Measurements from ENCODE around the gene NOA1.

The NOA1 gene

GRCh38 chr4:56978750-56979303 is 1.4 kb upstream of the NOA1 start, which contains the start of gene POLR2B:
POLR2B (plus strand) TSS chr4:56978896; CDS start chr4:56978986, 90 bp downstream.
- no peaks in the 10 kb centered on the region for H3K9me2 ChIP-seq (replicated peaks; ENCODE audit: insufficient read depth, low read length)
- TF ChIP-seq EZH2phosphoT487 (conservative IDR thresholded peaks at IDR 0.05; ENCODE audit: low read length) (no peak), CTCF (IDR thresholded peaks at IDR 0.05; ENCODE audit: insufficient read depth, low read length, poor library complexity, severe bottlenecking) (no peak)
- H3F3A ChIP-seq (ENCODE audit: insufficient read depth) = no peaks in the 10 kb centered on the region; the same call in 1 of the 2 replicates
- H3K9ac ChIP-seq (ENCODE audit: low read length) = peak within 1 kb of the TSS; percentile 96
- H3K4me2 ChIP-seq (ENCODE audit: low read depth, low read length, poor library complexity, severe bottlenecking) = peak within 1 kb of the TSS; percentile 70
- no peaks in the 10 kb centered on the region for H3K9me3 ChIP-seq (ENCODE audit: insufficient read depth, low read length)
- peak within 1 kb of the TSS; percentile 86 for H3K4me3 ChIP-seq (ENCODE audit: insufficient read depth, low read length, poor library complexity, severe bottlenecking)
- peak within 1 kb of the TSS; percentile 91 for H3K27ac ChIP-seq (ENCODE audit: low read depth, low read length)
- no peaks in the 10 kb centered on the region for H3K27me3 ChIP-seq (ENCODE audit: low read length)
- peaks cover 86% of the 10 kb centered on the region for H3K79me2 ChIP-seq (ENCODE audit: insufficient read depth, low read length)
- no peak within 1 kb of the TSS for H2AFZ ChIP-seq (ENCODE audit: low read depth, low read length, severe bottlenecking)
- 0 out of 2 replicates have a peak, but pooled peaks cover 11% of the 10 kb centered on the region for H4K20me1 ChIP-seq (ENCODE audit: low read depth, low read length)
- peaks cover 3% of the 10 kb centered on the region for H3K36me3 ChIP-seq (ENCODE audit: low read length)

- TF ChIP-seq CTCF (IDR thresholded peaks at IDR 0.05; ENCODE audit: insufficient read depth, low read length, poor library complexity, severe bottlenecking) = no peak
- no peak for TF ChIP-seq EZH2phosphoT487 (conservative IDR thresholded peaks at IDR 0.05; ENCODE audit: low read length)
These were observed 527 bp downstream of the NOA1 start for GRCh38 chr4:56976837-56977320.

GRCh38 chr4:56976283-56976836 is 1.0 kb downstream of the NOA1 start:
- Histone ChIP-seq H3K36me3 (ENCODE audit: low read length) (peaks cover 17% of the 10 kb centered on the region), H3K9me2 (replicated peaks; ENCODE audit: insufficient read depth, low read length) (no peaks in the 10 kb centered on the region), H3K79me2 (ENCODE audit: insufficient read depth, low read length) (peaks cover 68% of the 10 kb centered on the region), H3K27me3 (ENCODE audit: low read length) (no peaks in the 10 kb centered on the region), H4K20me1 (ENCODE audit: low read depth, low read length) (0 out of 2 replicates have a peak, but pooled peaks cover 5% of the 10 kb centered on the region), H3F3A (ENCODE audit: insufficient read depth) (no peaks in the 10 kb centered on the region; the same call in 1 of the 2 replicates), H3K4me2 (ENCODE audit: low read depth, low read length, poor library complexity, severe bottlenecking) (peak overlapping the region; percentile 82), H3K27ac (ENCODE audit: low read depth, low read length) (no peak overlapping the region), H3K9me3 (ENCODE audit: insufficient read depth, low read length) (no peaks in the 10 kb centered on the region), H3K4me3 (ENCODE audit: insufficient read depth, low read length, poor library complexity, severe bottlenecking) (peak overlapping the region; percentile 86), H3K9ac (ENCODE audit: low read length) (peak overlapping the region; percentile 96), H2AFZ (ENCODE audit: low read depth, low read length, severe bottlenecking) (no peak overlapping the region)
- TF ChIP-seq EZH2phosphoT487 (conservative IDR thresholded peaks at IDR 0.05; ENCODE audit: low read length) (no peak), CTCF (IDR thresholded peaks at IDR 0.05; ENCODE audit: insufficient read depth, low read length, poor library complexity, severe bottlenecking) (no peak)

More at GRCh38 chr4:56976837-56977320, 527 bp downstream of the NOA1 start:
- Histone ChIP-seq H3K9ac (ENCODE audit: low read length) (peak overlapping the region; percentile 96), H3F3A (ENCODE audit: insufficient read depth) (no peaks in the 10 kb centered on the region; the same call in 1 of the 2 replicates), H3K79me2 (ENCODE audit: insufficient read depth, low read length) (peaks cover 74% of the 10 kb centered on the region), H3K4me2 (ENCODE audit: low read depth, low read length, poor library complexity, severe bottlenecking) (peak overlapping the region; percentile 82), H3K9me2 (replicated peaks; ENCODE audit: insufficient read depth, low read length) (no peaks in the 10 kb centered on the region), H4K20me1 (ENCODE audit: low read depth, low read length) (0 out of 2 replicates have a peak, but pooled peaks cover 6% of the 10 kb centered on the region), H3K9me3 (ENCODE audit: insufficient read depth, low read length) (no peaks in the 10 kb centered on the region), H3K27me3 (ENCODE audit: low read length) (no peaks in the 10 kb centered on the region), H3K27ac (ENCODE audit: low read depth, low read length) (peak overlapping the region; percentile 91; the same call in 1 of the 2 replicates), H3K36me3 (ENCODE audit: low read length) (peaks cover 17% of the 10 kb centered on the region), H2AFZ (ENCODE audit: low read depth, low read length, severe bottlenecking) (peak overlapping the region; percentile 81), H3K4me3 (ENCODE audit: insufficient read depth, low read length, poor library complexity, severe bottlenecking) (peak overlapping the region; percentile 86)
